ENCODE measurements around the gene HHAT. TPM values are rescaled to one million over a fixed set of nuclear protein-coding genes. Genes with fewer than 3 reads are reported as not detected.
"Not testable (repeated sequence)": the region's sequence is repeated elsewhere in the genome, so short reads cannot be mapped to it uniquely, and the experiment has no call there.

The HHAT gene
- total RNA-seq, 1 donor from 2014 or later = 2.0 TPM

- DNase-seq = no peak
Observed at GRCh38 chr1:210313921-210314320, 14.8 kb upstream of the HHAT start.

GRCh38 chr1:210315529-210315928 is 13.2 kb upstream of the HHAT start:
- no peak for DNase-seq

- no peak for DNase-seq
Observed at GRCh38 chr1:210321131-210321530, 7.6 kb upstream of the HHAT start.

- no peak for DNase-seq
Observed at GRCh38 chr1:210321552-210321951, 7.2 kb upstream of the HHAT start.

- DNase-seq = no peak
Observed at GRCh38 chr1:210323957-210324356, 4.7 kb upstream of the HHAT start.

GRCh38 chr1:210325026-210325670 is 3.6 kb upstream of the HHAT start:
- no peak for DNase-seq

GRCh38 chr1:210328032-210328745 is 513 bp upstream of the HHAT start:
- no peak for DNase-seq

GRCh38 chr1:210330279-210330866 is 1.7 kb downstream of the HHAT start:
- DNase-seq = no peak

GRCh38 chr1:210332233-210332632 is 3.5 kb downstream of the HHAT start:
- no peak for DNase-seq

- DNase-seq = no peak
Observed at GRCh38 chr1:210332719-210333398, 4.2 kb downstream of the HHAT start.

- no peak for DNase-seq
Observed at GRCh38 chr1:210335001-210335400, 6.3 kb downstream of the HHAT start.

GRCh38 chr1:210336362-210336761 is 7.7 kb downstream of the HHAT start:
- DNase-seq = no peak

GRCh38 chr1:210339500-210339899 is 10.8 kb downstream of the HHAT start:
- no peak for DNase-seq

- DNase-seq = no peak
Observed at GRCh38 chr1:210340311-210340710, 11.6 kb downstream of the HHAT start.

GRCh38 chr1:210340841-210341240 is 12.1 kb downstream of the HHAT start:
- no peak for DNase-seq

GRCh38 chr1:210342986-210343780 is 14.5 kb downstream of the HHAT start:
- no peak for DNase-seq

GRCh38 chr1:210344706-210345105 is 16.0 kb downstream of the HHAT start:
- DNase-seq = no peak

GRCh38 chr1:210347112-210347511 is 18.4 kb downstream of the HHAT start:
- DNase-seq = peak; percentile 48

- no peak for DNase-seq
Observed at GRCh38 chr1:210351496-210351895, 22.8 kb downstream of the HHAT start.

- DNase-seq = no peak
Observed at GRCh38 chr1:210352575-210352974, 23.9 kb downstream of the HHAT start.

GRCh38 chr1:210354305-210354704 is 25.6 kb downstream of the HHAT start:
- not testable (repeated sequence) for DNase-seq

- no peak for DNase-seq
Observed at GRCh38 chr1:210358626-210359025, 29.9 kb downstream of the HHAT start.

Data from occipital lobe (tissue), 2 donors.